NCI-H446 (cell line): ENCODE results near the gene ARHGEF2.
A peak's percentile ranks its signal among the peaks of the same experiment; 100 is the strongest.
"Not testable (repeated sequence)": the region's sequence is repeated elsewhere in the genome, so short reads cannot be mapped to it uniquely, and the experiment has no call there.

Experiments used
- DNase-seq, 2 experiments: peaks; one replicate each; lab custom pipeline; 2025; lab: John Stamatoyannopoulos, UW

The ARHGEF2 gene

DNA sequence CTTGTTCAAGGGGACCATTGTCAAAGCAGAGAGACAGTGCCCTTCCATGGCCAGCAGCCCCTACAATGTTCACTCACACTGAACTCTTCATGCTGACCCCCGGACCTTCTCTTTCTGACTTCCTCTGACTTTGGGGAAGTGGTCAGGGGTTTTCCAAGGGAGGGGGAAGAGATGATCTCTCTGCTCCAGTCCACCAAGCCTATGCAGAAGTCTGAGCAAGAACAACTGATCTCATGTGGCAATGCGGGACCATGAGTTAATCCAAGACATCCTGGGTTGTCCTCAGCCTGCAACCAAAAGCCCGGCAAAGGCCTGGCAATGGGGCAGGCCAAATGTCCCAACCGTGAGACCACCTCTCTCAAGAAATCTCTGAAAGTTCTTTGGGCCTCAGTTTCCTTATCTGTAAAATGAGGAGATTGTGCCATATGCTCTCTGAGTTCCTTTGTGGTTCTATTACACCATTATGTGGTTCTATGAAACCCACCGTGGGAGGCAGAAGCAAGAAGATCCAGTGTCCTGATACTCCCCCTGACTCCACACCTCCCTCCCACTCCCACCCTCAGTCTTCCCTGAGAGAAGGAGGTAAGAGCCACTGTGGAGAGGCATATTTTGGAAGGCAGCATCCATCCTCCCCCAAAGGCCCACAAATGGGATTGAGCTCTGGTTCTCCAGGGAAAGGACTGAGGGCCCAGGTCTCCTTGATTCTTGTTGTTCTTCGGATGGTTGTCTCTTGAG is 11.8 kb upstream of the ARHGEF2 start:
- DNase-seq = no peak

DNA sequence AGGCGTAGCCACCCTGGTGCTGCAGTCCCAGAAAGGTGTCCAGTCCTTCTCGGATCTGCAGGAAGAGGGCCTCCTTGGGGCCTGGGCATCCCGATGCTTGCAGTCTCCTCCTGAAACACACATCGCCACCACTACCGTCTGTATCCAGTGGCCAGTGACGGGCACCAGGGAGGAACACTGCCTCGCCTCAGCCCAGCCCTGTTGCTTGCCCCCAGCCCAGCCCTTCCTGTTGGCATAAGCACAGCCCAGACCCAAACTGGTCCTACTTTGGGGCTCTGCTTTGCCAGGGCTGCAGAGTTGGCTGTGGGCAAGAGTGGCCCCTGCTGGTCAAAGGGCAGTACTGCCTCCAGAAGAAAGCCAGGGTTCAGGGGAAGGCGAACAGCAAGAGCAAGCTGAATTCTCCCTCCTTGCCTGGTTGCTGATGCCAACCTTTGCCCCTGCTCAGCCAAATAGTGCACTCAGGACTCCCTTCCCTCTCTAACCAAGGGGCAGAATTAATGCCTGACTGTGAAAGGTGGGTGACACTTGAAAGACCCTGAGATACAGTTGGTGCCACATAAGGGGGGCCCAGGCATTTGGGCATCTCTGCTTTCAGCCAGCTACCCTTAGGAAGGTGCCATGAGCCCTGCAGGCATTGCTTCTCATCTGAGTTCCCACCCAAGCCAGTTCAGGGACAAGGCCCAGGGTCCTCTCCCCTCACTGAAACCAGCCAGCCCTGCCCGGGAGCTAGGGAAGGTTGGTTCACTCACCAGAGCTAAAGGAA is 11.1 kb upstream of the ARHGEF2 start:
- DNase-seq = peak; percentile 51 to 83

DNA sequence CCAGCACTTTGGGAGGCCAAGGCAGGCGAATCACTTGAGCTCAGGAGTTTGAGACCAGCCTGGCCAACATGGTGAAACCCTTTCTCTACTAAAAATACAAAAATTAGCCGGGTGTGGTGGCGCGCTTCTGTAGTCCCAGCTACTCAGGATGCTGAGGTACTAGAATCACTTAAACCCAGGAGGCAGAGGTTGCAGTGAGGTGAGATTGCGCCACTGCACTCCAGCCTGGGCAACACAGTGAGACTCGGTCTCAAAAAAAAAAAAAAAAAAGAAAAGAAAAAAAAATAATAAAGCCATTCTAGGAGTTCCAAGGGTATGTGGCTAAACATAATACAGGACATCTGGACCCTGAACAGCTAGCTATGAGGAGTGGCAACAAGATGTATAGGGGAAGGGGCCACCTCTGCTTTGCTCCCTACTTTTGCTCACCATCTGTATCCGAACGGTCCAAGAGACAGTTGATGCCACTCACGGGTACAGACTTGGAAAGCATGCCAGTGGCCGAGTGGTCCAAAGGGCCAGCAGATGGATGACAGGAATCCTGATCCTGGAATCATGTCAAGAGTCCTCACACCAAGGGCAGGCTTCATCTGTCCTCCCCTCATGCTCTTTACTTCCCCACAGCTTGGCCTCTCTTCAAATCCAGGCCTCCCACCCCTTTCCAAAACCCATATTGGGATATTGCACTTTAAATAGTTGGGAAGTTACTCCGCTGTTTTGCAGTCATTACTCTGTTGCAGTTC is 6.7 kb upstream of the ARHGEF2 start:
- not testable (repeated sequence) for DNase-seq

DNA sequence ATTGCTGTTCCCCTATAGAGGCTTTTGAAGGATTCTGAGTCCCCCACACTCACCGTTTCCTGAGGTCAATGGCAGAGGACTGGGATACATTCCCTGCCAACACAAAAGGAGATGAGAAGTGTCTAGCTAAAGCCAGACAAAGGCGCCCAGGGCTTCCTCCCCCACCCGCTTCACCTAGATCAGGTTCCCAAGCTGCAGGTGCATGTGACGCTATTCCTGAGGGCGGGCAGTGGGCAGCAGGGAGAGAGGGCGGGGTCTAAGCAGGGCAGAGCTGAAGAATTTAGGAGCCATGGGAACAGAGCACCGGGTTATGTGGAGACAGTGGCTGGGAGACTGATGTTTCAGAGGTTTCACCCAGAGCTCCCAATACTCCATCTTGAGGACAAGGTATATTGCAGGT is 6.0 kb upstream of the ARHGEF2 start:
- DNase-seq = no peak

DNA sequence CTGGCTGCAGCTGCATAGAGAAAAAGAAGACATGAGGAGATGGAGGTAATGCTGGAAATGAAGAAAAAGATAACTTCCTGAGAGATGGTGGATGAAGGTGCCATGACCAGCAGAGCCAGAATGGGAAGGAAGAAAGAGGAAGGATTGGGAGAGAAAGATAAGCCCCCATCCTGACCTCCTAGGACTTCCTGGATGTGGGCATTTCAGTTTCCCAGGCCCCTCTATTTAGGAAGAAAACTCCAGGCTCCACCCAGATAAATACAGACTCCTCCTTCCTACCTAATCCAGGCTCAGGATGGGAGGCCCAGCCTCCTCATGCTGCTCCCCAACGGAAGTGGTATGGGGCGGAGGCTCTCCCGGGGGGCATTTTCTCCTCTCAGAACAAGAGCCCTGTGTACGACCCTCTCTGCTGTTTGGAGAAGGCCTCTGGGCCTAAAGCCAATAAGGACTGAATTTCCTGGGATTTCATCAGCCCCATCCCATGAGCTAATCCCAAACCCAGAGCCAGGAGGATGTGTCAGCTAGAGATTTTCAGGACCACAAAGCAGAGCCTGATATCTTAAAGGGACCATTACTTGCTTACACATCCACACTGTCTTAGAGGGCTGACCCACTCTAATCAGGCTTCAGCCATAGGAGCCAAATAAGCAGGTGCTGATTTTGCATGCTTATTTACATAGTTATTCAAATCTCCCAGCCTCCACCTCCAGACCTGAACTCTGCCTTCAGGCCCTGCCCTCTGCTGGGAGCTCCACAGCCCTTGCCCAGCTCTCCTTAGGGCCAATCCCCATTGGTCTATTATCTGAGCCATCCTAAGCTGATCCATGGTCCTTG is 5.1 kb upstream of the ARHGEF2 start:
- peak; percentile 72 to 77 for DNase-seq

DNA sequence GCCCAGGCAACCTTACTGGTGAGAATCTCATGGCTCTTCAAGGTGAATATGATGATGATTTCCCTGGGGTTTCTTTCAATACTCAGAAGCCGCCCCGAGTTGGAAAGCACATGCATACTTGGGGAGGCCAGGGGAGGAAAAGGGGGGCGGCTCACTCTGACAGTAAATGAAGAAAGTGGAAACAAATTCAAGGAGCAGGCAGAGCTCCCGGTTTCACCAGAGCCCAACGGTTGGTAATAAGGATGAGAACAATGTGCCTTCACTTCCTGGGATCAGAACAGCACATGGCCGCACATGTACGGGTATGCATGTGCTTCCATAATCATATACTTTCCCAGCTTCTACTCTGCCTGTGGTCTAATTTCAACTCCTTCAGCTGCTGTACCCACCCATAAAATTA is 3.8 kb upstream of the ARHGEF2 start:
- DNase-seq = no peak

DNA sequence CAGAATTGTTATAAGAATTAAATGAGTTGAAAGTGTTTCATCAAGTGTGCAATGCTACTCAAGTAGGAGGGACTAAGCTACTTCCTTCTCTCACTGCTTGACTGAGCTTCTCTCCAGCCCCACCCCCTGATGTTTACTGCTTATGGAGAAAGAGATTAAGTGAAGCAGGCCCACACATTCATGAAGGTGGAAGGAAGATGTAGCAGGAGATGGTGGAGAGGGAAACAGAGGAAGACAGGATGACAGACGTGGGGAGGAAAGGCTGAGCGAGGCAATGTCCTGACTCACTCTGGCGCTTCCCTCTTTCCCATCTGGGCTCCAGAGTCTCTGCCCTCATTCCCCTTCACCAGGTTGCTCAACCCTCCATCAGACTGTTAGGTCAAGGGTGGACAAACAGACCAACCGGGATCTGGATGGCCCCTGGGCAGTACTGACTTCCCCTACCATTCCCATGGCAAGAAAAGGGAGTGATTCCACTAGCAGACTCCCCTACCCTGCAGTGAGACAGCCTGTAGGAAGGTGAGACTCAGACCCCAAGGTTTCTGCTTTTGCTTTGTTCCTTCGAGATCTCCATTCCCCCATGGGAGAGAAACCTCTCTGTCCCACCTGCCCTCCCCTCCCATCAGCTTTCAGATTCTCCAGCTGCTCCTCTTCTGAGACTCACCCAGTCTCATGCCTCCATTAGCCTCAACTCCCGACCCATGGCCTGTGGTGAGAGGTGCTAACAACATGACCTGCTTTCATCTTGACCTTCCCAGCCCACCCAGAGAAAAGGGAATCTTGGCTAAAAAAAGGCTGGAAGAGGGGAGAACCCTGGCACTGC is 3.1 kb upstream of the ARHGEF2 start:
- no peak for DNase-seq

DNA sequence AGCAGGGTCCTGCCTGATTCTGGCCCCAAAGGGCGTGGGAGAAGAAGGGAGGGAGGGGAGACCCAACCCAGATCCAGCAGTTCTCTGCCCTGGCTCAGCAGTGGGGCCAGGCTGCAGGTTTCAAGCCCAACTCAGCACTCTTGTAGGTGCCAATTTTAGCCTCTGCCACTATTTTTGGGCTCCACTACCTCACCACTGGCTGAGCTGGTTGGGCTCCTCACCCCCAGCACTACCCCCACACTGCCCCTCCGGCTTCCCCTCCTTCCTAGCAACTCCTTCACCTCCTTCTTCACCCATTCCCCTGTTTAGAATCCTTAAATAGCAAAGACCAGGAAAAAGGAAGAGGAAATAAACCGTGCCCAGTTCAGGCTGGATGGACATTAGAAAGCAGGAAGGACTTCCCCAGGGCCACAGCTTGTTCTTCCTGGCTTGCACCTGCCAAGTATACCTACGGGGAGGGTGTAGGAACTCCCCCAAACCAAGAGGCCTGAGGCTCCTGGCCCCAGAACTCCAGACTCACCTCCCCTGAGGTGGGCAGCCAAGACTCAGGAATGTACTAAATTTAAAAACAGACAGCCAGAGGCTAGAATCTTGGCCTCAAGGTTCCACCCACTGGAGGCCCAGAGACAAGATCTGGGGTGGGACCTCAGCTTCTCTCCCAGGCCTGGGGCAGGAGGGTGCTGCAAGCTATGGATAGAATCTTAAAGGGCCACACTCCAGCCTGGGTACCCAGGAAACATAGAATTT is 1.4 kb upstream of the ARHGEF2 start:
- no peak for DNase-seq

DNA sequence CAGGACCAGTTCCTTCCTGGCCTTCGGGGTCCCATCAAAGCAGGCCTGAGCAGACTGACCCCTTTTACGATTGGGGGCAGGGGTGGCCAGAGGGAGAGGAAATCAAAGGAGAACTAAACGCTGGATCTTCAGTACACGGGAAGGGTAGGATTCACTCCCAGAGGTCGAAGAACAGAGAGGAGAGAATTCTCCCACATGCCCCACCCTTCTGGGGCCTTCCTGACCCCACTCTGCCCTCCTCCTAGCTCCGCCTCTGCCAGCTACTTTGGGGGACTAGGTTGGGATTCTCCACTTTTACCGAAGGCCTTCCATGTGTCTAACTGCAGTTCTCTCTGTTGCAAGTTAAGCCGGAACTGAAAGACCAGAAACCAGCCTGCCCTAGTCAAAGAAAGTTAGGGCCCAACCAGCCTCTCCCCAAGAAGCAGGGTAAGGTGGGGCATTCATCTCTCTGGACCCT is 654 bp upstream of the ARHGEF2 start:
- DNase-seq = no peak

DNA sequence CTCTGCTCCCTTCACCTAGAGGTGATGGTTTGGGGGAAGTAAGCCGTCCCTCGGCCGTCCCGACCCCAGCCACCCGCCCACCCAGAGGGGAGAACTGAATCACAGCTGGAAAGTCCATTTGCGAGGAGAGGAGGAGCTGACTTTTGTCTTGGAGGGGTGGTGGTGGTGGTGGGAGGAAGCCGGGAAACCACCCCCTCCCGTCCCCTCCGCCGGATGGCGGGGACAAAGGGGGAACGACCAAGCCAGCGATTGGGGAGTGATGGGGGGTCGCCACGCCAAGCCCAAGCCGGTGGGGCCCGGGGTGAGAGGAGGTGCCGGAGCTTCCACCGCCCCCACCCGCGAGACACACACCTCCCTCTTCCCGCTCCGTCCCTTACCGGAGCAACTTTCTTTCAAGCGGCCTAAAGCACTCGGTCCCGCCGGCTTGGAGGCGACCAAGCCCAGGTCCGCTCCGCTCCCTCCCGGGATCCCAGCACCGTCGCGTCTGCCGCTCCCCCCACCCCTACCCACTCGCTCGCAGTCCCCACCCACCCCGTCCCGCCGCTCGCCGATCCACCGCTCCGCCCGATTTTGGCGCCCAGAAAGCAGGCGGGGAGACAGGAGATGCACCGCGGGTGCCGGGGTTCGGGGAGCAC is 540 bp downstream of the ARHGEF2 start:
- DNase-seq = no peak

DNA sequence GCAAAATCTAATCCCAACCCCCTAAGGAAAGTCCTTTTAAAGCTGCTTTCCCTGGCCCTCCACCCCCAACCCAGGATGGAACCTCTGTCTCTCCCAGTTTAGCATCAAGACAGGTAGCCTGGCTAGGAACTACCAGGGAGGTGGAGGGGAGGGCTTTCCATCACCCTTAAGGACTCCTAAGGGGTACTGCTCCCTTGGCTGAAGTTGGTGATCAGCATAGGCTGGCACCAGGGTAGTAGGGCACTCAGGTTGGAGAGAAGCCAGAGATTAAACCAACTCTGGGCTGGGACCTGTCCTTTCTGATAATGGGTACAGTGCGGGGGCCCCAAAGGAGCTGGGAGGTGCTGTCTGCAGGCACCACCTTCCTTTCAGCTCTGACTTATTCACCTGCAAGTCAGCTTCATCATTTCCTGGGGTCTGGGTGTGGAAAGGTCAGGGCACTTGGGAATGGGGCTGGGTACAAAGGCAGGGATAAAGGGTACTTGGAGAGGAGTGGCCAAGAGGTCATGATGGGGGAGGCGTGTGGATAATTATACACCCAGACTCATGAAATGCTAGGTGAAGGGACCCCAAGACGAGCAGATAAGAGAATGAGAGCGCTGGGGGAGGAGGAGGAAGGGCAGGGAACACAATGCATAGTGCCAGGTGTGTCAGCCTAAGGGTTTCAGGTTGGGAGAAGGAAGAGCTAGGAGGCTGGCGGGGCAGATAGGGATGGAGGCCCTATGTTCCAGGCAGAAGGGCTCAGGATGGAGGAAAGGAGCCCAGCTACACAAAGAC is 1.2 kb downstream of the ARHGEF2 start:
- DNase-seq = no peak

DNA sequence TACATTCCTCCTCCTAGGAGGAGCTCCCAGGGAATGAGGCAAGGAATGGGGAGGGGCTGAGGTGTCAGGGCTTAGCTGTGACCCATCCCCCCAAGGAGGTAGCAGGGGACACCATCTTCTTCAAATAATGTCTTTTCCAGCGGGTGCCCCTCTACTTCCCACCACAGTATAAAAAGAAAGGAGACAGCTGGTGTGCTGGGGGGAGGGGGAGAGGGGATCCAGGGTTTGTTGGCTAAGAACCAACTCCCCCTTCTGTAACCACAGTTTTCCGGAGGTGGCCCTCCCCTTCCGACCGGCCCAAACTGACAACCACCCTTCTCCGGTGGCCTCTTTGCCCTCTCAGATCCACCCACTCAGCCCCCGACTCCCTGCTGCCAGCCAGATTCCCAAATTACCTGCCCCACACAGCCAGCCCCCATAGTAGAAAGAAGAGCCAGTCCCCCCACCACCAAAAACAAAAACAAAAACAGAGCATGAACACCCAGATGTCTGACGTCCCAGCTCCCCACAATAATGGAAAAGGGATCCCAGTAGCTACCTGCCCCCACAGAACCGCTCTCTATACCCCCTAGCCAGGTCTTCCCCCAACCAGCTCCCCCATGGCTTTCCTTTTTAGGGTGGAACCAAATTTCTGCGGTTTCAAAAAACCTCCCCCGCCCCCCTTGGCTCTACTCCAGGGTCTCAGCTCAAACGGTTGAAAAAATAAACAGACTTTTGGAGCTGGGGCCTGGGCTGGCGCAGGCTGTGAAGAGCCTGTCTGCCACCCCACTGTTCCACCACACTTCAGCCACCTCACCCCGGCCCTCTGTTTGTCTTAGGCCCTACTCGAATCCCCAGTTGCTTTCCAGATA is 2.1 kb downstream of the ARHGEF2 start:
- DNase-seq = peak; percentile 71 to 84

DNA sequence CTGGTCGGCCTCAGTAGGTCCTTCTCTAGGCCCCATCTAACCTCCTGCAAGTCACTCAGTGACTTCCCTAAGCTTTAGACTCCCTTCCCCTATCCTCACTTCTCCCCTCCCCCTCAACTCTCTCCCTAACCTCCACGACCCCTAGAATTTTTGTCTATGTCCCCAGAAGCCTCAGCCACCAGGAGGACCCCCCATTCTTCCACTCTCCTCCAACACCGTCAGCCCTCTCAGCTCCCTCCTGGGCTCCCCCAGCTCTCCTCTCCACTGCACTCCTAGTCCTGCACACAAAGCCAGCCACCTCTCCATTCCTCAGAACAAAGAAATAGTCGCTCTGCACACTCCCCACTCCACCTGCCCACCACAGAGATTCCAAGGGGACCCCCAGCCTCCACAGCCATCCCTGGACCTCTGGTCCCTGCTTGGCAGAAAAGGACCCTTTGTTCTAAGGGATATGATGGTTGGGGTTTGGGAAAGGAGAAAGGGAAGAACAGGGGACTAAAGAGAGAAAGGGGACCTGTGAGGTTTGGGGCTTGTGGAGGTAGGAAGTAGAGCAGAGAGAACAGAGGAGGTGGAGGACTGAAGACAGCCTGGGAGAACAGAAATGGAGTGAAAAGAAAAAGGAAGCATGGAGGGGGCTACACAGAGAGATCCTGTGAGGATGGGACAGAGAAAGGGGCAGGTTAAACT is 2.8 kb downstream of the ARHGEF2 start:
- no peak for DNase-seq

DNA sequence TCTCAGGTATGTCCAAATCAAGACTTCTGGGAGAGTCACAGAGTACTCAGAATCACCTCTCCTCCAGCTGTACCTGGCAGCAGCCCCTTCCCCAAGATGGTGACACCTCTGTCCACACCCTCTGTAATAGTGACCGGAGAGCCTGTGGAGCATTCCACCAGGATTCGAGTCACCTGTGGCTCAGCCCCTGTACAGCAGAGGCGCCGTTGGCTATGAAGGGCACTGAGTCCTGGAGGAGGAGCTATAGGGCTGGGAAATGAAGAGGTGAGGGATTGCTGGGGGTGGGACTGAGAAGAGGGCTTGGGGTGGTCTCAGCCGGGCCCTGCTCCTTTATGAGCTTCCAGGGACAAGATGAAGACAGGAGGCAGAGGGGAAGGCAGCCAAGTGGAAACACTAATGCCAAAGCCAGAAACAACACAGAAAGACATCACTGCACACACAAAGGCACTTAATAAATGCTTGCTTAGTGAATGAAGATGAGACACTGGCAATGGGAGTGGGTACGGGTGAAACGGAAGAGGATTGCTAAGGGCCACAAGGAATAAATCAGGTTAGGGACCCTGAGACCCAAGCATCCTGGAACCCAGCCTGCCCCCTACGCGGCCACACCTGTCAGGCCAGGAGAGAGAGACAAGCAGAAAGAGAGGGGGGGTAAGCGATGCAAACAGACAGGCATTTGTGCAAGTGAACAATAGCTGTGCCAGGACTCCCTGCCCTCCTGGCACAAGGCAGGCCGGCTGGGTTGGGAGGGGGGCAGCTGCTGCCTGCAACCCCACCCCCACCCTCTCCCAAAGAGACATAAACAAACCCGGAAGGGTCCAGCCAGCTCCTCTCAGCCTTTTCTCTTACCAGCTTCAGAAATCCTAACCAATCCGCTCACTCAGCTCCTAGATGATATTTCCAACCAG is 3.9 kb downstream of the ARHGEF2 start:
- DNase-seq = peak in 1 of 2 experiments; percentile 48

DNA sequence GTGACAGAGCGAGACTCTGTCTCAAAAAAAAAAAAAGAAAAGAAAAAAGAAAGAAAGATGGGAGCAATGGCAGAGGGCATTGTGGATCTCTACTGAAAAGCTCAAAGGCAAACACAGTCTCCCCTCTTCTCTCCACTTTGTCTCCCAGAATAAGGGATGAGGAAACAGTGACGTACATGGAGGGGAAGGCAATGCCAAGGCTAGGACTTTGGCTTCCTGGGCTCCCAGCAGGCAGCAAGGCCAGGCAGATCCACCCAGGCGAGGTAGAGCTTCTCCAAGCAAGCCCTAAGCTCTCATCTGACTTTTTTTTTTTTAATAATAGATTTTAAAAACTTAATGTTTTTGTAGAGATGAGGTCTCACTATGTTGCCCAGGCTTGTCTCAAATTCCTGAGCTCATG is 4.6 kb downstream of the ARHGEF2 start:
- no peak for DNase-seq
